NCI-H748 (cell line): Measurements from ENCODE around the gene MMP27.
"Not testable (repeated sequence)": the region's sequence is repeated elsewhere in the genome, so short reads cannot be mapped to it uniquely, and the experiment has no call there.

Experiments used
- DNase-seq: peaks from one replicate; lab custom pipeline; 2025; ENCODE audit not compliant: unreplicated experiment; lab: John Stamatoyannopoulos, UW

The MMP27 gene, protein sequence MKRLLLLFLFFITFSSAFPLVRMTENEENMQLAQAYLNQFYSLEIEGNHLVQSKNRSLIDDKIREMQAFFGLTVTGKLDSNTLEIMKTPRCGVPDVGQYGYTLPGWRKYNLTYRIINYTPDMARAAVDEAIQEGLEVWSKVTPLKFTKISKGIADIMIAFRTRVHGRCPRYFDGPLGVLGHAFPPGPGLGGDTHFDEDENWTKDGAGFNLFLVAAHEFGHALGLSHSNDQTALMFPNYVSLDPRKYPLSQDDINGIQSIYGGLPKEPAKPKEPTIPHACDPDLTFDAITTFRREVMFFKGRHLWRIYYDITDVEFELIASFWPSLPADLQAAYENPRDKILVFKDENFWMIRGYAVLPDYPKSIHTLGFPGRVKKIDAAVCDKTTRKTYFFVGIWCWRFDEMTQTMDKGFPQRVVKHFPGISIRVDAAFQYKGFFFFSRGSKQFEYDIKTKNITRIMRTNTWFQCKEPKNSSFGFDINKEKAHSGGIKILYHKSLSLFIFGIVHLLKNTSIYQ

DNA sequence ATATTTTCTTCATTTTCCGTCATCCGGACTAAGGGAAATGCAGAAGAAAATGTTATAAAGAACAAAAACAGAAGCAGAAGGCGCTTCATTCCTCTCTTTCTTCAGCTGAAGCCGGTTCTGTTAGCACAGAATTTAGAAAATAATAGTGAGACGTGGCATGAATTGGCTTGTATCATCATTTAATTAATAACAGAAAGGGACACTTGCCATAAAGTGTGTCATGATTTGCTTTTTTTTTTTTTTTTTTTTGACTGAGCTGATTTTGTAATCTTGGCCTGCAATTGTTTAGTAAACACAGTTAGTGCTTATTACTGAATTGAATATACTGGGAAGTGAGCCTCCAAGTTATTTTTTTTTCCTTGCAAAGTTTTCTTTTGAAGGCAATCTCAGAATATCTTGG, at the start of gene MMP27:
MMP27 (minus strand) TSS at position 144 of the 400 bp plus-strand sequence; CDS start at position 89, 55 bp downstream.
- DNase-seq: no peak

DNA sequence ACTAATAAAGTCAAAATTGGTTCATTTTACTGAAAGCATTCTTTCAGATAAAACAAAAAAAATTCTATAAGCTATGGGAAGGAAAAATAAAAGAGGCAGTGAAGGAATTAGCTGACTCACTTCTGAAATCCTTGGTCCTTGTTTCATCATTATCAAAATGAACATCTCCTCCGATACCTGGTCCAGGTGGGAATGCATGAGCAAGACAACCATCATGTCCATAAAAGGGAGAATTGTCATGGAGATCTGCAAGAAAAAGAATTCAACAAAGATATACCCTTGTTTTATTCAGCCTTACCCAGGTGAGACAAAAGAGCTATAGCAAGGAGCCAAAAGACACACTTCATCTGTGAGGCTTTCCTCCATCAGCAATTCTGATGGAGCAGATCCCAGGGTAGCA, 47.7 kb upstream of the MMP27 start:
- DNase-seq: no peak

DNA sequence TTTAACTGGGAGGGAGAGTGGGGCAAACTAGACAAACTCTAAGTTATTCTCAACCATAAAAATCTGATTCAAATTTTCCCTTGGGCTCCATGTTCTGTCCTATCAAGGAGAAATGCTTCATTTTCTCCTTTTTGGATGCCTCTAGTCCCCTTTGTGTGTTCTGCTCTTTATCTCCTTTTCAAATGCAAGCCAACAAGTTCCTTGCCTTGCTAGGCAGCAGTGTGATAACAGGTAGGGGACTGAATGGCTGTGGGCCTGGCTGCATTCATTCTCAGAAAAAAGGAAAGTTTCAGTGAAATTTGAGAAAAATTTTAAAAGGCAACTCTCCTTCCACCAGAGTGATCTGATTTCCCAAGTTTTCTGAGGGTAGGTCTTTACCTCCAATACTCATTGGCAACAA, 46.1 kb upstream of the MMP27 start:
- DNase-seq: no peak

DNA sequence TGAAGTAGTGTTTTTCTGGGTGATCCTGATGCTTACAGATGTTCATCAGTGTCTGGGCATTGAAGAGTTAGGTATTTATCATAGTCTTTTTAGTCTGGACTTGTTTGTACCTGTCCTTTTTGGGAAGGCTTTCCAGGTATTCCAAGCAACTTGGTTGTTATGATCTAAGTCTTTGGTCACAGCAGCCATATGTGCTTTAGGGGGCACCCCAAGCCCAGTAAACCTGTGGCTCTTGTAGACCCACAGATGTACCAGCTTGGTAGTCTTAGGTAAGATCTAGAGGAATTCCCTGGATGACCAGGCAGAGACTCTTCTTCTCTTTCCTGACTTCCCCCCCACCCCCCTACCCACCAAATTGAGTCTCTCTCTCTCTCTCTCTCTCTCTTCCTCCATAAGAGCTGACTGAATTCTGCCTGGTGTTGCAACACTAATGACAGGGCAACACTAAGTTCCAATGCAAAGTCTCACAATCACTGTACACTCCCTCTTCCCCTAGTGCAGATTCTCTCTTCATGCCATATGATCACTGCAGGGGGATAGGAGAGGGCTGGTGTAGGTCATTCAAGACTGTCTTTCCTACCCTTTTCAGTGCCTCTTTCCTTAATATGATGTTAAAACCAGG, 43.6 kb upstream of the MMP27 start:
- peak; percentile 14 for DNase-seq

GRCh38 chr11:102746746-102747578, 41.4 kb upstream of the MMP27 start:
- peak; percentile 67 for DNase-seq

GRCh38 chr11:102734650-102735049, 29.1 kb upstream of the MMP27 start:
- no peak for DNase-seq

DNA sequence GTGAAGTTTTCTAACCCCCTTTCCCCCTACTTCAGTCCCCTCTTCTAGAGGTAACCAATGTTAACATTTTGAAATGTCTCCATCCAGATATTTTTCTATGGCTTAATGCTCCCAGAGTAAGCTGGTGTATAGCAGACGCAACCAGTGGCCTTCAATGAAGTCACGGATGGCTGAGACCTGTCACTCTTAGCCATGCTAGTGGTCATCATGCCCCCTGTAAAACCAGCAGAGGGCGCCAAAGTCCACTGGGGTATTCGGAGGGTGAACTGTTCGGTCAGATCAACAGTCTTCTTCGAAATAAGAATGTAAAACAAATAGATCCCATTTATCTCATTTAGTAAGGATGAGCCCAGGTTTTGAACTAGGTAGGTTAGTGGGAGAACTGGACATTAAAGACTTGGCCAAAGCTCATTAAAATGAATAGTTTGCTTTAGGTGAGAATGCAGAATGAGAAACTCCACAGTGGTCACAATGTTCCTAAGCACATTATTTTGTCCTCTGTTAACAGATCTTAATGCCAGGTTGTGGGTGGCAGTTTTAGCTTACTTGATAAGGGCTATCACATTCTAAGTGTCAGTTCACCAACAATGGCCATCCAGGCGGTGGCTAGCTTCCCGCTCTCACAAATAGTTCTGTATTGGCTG, 27.8 kb upstream of the MMP27 start:
- peak; percentile 72 for DNase-seq

DNA sequence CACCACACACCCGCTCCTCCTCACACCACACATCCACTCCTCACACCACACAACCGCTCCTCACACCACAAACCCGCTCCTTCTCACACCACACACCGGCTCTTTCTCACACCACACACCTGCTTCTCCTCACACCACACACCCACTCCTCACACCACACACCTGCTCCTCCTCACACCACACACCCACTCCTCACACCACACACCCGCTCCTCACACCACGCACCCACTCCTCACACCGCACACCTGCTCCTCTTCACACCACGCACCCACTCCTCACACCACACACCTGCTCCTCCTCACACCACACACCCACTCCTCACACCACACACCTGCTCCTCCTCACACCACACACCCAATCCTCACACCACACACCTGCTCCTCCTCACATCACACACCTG, 25.4 kb upstream of the MMP27 start:
- not testable (repeated sequence) for DNase-seq

GRCh38 chr11:102729849-102730815, 24.6 kb upstream of the MMP27 start:
- DNase-seq: peak; percentile 12

- DNase-seq: no peak
Measured at GRCh38 chr11:102727890-102728289, 22.3 kb upstream of the MMP27 start.

DNA sequence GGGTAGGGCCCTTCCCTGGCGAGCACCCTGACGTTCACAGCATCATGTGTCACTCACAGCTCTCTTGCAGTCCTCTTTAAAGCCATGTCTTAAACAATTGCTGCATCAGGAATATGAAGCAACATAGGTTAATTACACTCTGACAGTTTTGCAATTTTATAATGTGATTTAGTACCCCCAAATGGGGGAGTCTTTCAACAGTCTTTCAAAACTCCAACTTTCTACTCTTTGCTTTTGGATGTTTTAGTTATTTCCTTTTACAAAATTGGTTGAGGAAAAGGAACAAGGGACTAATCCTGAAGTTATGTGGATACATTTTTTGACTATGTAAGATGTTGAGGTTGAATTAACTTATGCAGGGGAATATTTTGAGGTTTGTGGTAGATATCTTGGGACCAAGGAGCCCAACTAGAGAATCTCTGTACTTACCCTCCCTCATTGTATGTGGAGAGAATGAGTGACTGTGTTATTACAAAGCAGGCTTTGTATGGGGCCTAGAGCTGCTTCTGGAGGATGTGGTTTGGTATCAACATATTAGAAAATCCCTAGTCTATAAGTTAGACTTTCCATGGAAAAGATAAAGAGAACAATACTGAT, 19.4 kb upstream of the MMP27 start, which contains the start of gene MMP8:
MMP8 (minus strand) TSS at position 51 of the 597 bp plus-strand sequence. CDS start 99 bp downstream, outside the sequence.
- DNase-seq: no peak

DNA sequence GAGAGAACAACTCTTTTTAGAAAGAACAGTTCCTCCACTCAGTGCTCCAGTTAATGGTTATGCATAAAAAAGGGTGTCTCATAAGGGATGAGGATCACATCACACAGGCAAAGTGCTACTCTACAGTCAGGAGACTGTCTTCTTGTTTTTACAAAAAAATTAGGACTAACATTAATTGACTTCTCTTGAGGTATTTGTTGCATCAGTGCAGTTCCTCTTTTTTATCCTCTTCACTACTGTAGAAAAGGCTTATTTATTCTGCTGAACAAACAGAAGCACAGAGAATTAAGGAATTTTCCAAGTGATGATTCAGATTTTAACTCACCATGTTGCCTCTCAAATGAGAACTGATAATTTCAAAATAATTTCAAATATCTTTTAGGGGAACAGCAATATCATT, 17.3 kb upstream of the MMP27 start:
- no peak for DNase-seq

DNA sequence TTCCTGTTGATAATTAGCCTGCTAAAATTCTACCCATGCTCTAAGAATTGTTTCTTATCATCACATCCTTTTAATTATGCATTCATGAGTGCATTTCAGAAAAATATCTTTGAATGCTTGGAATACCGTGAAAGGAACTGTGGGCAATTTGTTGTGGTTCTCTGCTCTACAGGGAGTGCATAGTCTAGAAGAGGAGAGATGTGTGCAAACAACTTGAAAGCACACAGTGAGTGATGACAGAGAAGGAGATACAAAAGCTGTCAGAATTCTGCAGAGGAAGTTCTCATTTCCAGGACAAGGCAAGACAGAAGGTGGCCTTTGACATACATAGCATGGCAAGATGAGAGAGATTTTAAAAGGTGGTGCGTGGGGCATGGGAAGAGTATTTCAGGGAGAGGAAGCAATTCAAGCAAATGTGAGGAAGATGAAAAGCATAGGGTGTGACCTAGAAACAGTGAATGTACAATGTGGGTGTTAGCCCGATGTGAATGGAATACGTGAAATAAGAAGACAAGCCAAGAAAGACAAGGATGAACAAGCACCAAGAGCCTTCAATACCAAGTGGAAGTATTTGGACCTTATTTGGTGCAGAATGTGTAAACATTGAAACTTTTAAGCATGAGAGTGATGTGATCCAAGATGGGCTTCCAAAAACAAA, 14.2 kb upstream of the MMP27 start:
- no peak for DNase-seq

DNA sequence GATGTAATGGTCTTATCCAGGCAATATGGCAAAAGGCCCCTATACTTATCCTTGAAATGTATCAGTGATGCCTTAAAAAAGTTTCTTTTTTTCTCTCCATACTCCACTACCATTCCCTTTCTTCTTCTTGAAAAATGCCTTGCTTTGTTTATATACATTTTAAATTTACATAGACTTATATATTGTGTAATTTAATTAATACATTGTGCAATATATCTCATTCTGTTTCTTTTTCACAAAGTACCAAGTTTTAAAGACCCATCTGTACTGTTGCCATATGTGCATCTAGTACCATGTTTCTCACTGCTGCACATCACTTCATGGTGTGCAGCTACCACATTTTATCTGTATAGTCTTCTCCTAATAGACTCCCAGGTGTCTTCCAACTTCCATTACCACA, 11.7 kb upstream of the MMP27 start:
- DNase-seq: no peak

DNA sequence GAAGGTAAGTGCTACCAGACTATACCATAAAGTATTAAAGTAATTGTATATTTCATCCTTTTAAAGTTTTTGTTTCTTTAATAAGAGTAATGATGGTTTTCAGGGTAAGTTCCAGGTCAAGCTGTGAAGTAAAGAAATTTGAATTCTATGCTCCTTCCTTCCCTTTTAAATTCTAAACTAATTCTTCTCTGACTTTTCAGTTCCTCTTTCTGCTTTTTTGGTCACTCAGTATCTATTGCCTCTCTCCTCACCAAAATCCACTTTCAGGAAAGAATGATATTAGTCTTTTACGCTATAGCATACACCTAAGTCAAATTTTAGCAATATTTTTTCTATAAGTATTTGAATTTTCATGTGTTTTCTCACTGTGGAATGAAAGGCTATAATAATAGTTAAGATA, 11.0 kb upstream of the MMP27 start:
- no peak for DNase-seq

- DNase-seq: no peak
Measured at GRCh38 chr11:102712137-102712536, 6.6 kb upstream of the MMP27 start.

DNA sequence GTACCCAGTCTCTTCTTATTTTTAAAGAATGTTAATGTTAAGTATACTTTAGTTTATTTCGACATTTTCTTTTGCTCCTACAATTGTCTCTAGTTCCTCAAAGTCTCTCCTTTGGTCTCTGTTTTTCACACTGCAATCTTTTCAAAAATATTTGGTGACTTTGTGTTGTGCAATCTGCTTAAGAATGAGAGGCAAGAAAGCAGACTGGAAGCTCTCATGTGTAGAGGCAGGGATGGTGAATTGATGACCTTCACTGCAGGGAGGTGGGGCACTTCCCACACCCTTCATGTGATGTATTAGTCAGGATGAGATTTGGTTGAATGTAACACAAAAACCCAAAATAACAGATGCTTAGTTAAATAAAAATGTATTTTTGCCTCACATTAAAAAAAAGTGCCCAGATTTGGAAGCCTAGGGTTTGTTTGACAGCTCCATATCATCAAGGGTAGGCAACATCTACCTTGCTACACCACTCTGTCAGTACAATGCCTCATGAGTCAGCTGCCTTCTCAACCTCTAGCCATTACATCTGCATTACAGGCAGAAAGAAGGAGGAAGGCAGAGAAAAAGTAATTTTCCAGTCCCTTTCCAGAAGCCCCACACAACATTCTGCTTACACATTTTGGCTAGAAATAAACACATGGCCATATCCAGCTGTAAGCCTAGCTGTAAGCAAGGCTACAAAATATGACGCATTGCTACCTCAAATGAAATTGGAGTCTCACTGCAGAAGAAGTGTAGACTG, 3.8 kb upstream of the MMP27 start:
- no peak for DNase-seq

- DNase-seq: no peak
Measured at GRCh38 chr11:102708654-102709053, 3.1 kb upstream of the MMP27 start.
